SK-N-SH (cell line): Measurements from ENCODE around the gene TBC1D2B. TPM values are rescaled to one million over a fixed set of nuclear protein-coding genes. Genes with fewer than 3 reads are reported as not detected.
A peak's percentile ranks its signal among the peaks of the same experiment; 100 is the strongest.

ENCODE experiments used
- CTCF ChIA-PET: fragments of 300-600, 350-600 bp; formaldehyde crosslinking; extraction: SDS; loops from one replicate; lab custom pipeline; 2021; lab: Yijun Ruan, JAX
- POLR2A ChIA-PET: fragments of 350-600 bp; sonication (Branson Sonifier 250); formaldehyde crosslinking; extraction: SDS; loops from one replicate; lab custom pipeline; 2020; ENCODE audit warnings: antibody characterized with exemption, inconsistent platforms; lab: Yijun Ruan, JAX
- DNase-seq: peaks from one replicate; pipeline ENCODE4 v3.0.0; 2012
- H2AFZ ChIP-seq: fragments of 200-600 bp; sonication (generic); 2 replicates; pipeline ENCODE4 v1.8.1; 2016; ENCODE audit warnings: antibody characterized with exemption, mild to moderate bottlenecking, low read depth
- H3F3A ChIP-seq: fragments of 200-600 bp; sonication (generic); replicated peaks from 2 replicates; pipeline ENCODE3; 2016; ENCODE audit warnings: antibody characterized with exemption, mild to moderate bottlenecking; ENCODE audit not compliant: insufficient read depth
- H3K27ac ChIP-seq, 2 experiments: fragments of 200-500 bp in 1 of 2; fragments of 200-600 bp in 1 of 2; sonication (Bioruptor generic) in 1 of 2; sonication (generic), shearing (Covaris generic) in 1 of 2; 2 replicates each; pipeline versions ENCODE4 v1.5.1 to v1.6.1; 2014 to 2016; ENCODE audit warnings: low read depth in 2 of 2, inconsistent platforms in 1 of 2, low read length in 1 of 2, mild to moderate bottlenecking in 1 of 2, mixed read lengths in 1 of 2
- H3K27me3 ChIP-seq: fragments of 200-600 bp; sonication (generic), shearing (Covaris generic); 2 replicates; pipeline ENCODE4 v1.6.1; 2016; ENCODE audit warnings: mixed run types; ENCODE audit not compliant: insufficient read depth
- H3K36me3 ChIP-seq, 2 experiments: fragments of 200-500 bp in 1 of 2; fragments of 200-600 bp in 1 of 2; sonication (Bioruptor generic) in 1 of 2; sonication (generic) in 1 of 2; replicated peaks in 1 of 2; 2 replicates each; pipeline versions ENCODE3 to v1.5.1; 2014 to 2016; ENCODE audit warnings: low read length in 1 of 2, mild to moderate bottlenecking in 1 of 2; ENCODE audit not compliant: insufficient read depth in 2 of 2, control insufficient read depth in 1 of 2
- H3K4me1 ChIP-seq, 2 experiments: fragments of 200-500 bp in 1 of 2; fragments of 200-600 bp in 1 of 2; sonication (Bioruptor generic) in 1 of 2; sonication (generic), shearing (Covaris generic) in 1 of 2; 2 replicates each; pipeline versions ENCODE4 v1.5.1 to v1.6.1; 2014 to 2016; ENCODE audit warnings: low read depth in 1 of 2, low read length in 1 of 2, mixed run types in 1 of 2; ENCODE audit not compliant: insufficient read depth in 2 of 2, control insufficient read depth in 1 of 2
- H3K4me2 ChIP-seq: fragments of 200-600 bp; sonication (generic), shearing (Covaris generic); 2 replicates; pipeline ENCODE4 v1.6.1; 2017; ENCODE audit warnings: mixed run types
- H3K4me3 ChIP-seq, 2 experiments: fragments of 200-500 bp in 1 of 2; fragments of 200-600 bp in 1 of 2; sonication (Bioruptor generic) in 1 of 2; sonication (generic), shearing (Covaris generic) in 1 of 2; 2 replicates each; pipeline versions ENCODE4 v1.5.1 to v1.8.1; 2014 to 2016; ENCODE audit warnings: low read depth in 2 of 2, inconsistent platforms in 1 of 2, low read length in 1 of 2, mild to moderate bottlenecking in 1 of 2, mixed read lengths in 1 of 2, moderate library complexity in 1 of 2
- H3K79me2 ChIP-seq: fragments of 200-600 bp; sonication (generic); 2 replicates; pipeline ENCODE4 v1.8.1; 2017; ENCODE audit warnings: mild to moderate bottlenecking; ENCODE audit not compliant: insufficient read depth
- H3K9ac ChIP-seq: fragments of 200-600 bp; sonication (generic); 2 replicates; pipeline ENCODE4 v1.6.1; 2017; ENCODE audit warnings: mixed run types
- H3K9me2 ChIP-seq: fragments of 200-600 bp; sonication (generic); 2 replicates; pipeline ENCODE4 v1.6.1; 2017; ENCODE audit warnings: mixed run types
- H3K9me3 ChIP-seq: fragments of 200-600 bp; sonication (generic); 2 replicates; pipeline ENCODE4 v1.6.1; 2017; ENCODE audit warnings: mixed run types, mild to moderate bottlenecking, moderate library complexity
- H4K20me1 ChIP-seq: fragments of 200-600 bp; sonication (generic); 2 replicates; pipeline ENCODE4 v1.6.1; 2017; ENCODE audit warnings: mild to moderate bottlenecking, mixed run types; ENCODE audit not compliant: insufficient read depth
- CHD2 ChIP-seq: fragments of 150-350 bp; IDR thresholded peaks from 2 replicates; pipeline ENCODE4 v1.6.1; 2018; ENCODE audit warnings: low read length; ENCODE audit not compliant: partially characterized antibody
- EP300 ChIP-seq, 2 experiments: IDR thresholded peaks; 2 replicates each; pipeline versions ENCODE4 v1.4.0 to v1.6.1; 2012; ENCODE audit warnings: borderline replicate concordance in 1 of 2, low read depth in 1 of 2, low read length in 1 of 2
- FOSL2 ChIP-seq: IDR thresholded peaks from 2 replicates; pipeline ENCODE4 v1.4.0; 2012; ENCODE audit warnings: low read depth, mild to moderate bottlenecking, moderate library complexity, borderline replicate concordance
- FOXJ3 ChIP-seq: sonication (generic); formaldehyde crosslinking; IDR thresholded peaks from 2 replicates; pipeline ENCODE4 v1.5.1; 2020; ENCODE audit warnings: mild to moderate bottlenecking, missing genetic modification reagents
- FOXM1 ChIP-seq: IDR thresholded peaks from 2 replicates; pipeline ENCODE4 v1.4.0; 2012; ENCODE audit warnings: low read depth, mild to moderate bottlenecking
- GABPA ChIP-seq: IDR thresholded peaks from 2 replicates; pipeline ENCODE4 v1.4.0; 2012; ENCODE audit warnings: low read depth, mild to moderate bottlenecking
- GATA2 ChIP-seq: sonication (generic); formaldehyde crosslinking; IDR thresholded peaks from 2 replicates; pipeline ENCODE4 v1.5.0; 2020; ENCODE audit warnings: mild to moderate bottlenecking, missing genetic modification reagents
- NFIC ChIP-seq: IDR thresholded peaks from 2 replicates; pipeline ENCODE4 v1.4.0; 2012; ENCODE audit warnings: borderline replicate concordance
- PBX3 ChIP-seq: IDR thresholded peaks from 2 replicates; pipeline ENCODE4; 2012
- RAD21 ChIP-seq: IDR thresholded peaks from 2 replicates; pipeline ENCODE4 v1.6.1; 2012; ENCODE audit warnings: mild to moderate bottlenecking, low read length
- RFX5 ChIP-seq: IDR thresholded peaks from 2 replicates; pipeline ENCODE4 v1.6.1; 2012; ENCODE audit warnings: mild to moderate bottlenecking, improper control_type of control experiment, low read length
- RXRA ChIP-seq: IDR thresholded peaks from 2 replicates; pipeline ENCODE4 v1.4.0; 2012; ENCODE audit warnings: low read depth, mild to moderate bottlenecking, borderline replicate concordance
- TAF1 ChIP-seq: IDR thresholded peaks from 2 replicates; pipeline ENCODE4 v1.6.1; 2012; ENCODE audit warnings: low read depth, mild to moderate bottlenecking, low read length, moderate library complexity, borderline replicate concordance
- WGBS: methylation state at CpG from one replicate; pipeline ENCODE4 v1.1.6; 2017; ENCODE audit warnings: low lambda C conversion rate; 5-methylcytosine and 5-hydroxymethylcytosine counted together
- polyA plus RNA-seq, 3 experiments: library from polyadenylated mRNA; depleted of rRNA; stranded (reverse); fragments of >200 nt; gene quantifications; 2 replicates each; pipeline ENCODE4 v1.2.3, GENCODE V29; 2012
- TF ChIP-seq, protein P1 (sequence below): IDR thresholded peaks from 2 replicates; pipeline ENCODE4 v1.4.0; 2012; ENCODE audit warnings: low read depth, borderline replicate concordance
- TF ChIP-seq, protein P2 (sequence below): fragments of 150-350 bp; IDR thresholded peaks from 2 replicates; pipeline ENCODE4 v1.6.1; 2017; ENCODE audit warnings: antibody characterized with exemption, low read length, low read depth, borderline replicate concordance
- TF ChIP-seq, protein P3 (sequence below): IDR thresholded peaks from 2 replicates; pipeline ENCODE4 v1.6.1; 2012; ENCODE audit warnings: mild to moderate bottlenecking, low read depth, low read length, moderate library complexity

The TBC1D2B gene
- polyA plus RNA-seq, 1 of the 3 experiments (the other 2 are of a cell fraction): 19.0 TPM

- TF ChIP-seq RXRA: no peak
These were observed 11.2 kb upstream of the TBC1D2B start (continued) for GRCh38 chr15:78088773-78089080.

DNA sequence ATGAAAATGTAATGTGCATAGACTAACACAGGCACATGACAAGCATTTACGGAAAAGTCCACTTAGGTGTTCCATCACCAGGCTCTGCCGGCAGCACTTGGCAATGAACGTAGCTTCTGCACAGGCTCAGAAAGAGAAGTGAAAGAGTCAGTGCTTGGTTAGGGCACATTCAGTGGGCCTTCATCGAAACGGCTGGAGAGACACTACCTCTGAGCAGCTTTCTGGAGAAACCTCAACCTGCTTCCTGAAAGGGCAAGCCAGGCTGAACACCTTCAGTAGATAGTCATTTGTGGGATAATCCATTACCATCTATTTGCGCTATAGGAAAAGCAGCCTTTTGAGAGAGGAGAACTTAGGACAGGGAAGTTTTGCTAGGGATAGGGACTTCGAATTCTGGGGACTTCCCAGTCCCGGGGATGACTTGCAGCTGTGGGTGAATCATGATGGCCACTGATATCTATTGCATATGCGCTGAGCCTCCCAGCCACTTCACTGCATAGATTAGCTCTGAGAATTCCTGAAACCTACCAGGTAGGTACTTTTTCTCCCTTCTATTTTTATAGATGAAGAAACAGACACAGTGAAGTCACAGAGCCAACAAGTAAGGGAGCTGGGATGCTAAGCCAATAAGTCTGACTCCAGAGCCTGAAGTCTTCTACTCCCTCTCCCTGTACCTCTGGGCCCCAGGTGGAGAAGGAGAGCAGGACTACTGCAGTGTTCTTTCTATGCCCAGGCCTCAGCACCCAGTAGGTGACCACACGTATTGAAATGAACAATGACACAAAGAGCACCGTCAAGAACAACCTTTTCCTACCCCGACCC lies 10.7 kb upstream of the TBC1D2B start:
- H3K9me3 ChIP-seq: no peaks in the 10 kb centered on the region
- peaks cover 13 to 25% of the 10 kb centered on the region in 2 experiments; a peak in 3 of 4 replicates for H3K4me1 ChIP-seq
- no peaks in the 10 kb centered on the region for H3K9me2 ChIP-seq
- no peak overlapping the region for H3K4me3 ChIP-seq
- no peaks in the 10 kb centered on the region for H3K27me3 ChIP-seq
- no peak overlapping the region for H3K4me2 ChIP-seq
- no peaks in the 10 kb centered on the region for H4K20me1 ChIP-seq
- no peak overlapping the region for H3K9ac ChIP-seq
- ChIA-PET POLR2A (no interaction called here), CTCF (no interaction called here)
- TF ChIP-seq, protein P1, sequence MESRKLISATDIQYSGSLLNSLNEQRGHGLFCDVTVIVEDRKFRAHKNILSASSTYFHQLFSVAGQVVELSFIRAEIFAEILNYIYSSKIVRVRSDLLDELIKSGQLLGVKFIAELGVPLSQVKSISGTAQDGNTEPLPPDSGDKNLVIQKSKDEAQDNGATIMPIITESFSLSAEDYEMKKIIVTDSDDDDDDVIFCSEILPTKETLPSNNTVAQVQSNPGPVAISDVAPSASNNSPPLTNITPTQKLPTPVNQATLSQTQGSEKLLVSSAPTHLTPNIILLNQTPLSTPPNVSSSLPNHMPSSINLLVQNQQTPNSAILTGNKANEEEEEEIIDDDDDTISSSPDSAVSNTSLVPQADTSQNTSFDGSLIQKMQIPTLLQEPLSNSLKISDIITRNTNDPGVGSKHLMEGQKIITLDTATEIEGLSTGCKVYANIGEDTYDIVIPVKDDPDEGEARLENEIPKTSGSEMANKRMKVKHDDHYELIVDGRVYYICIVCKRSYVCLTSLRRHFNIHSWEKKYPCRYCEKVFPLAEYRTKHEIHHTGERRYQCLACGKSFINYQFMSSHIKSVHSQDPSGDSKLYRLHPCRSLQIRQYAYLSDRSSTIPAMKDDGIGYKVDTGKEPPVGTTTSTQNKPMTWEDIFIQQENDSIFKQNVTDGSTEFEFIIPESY: no peak
- no peak for TF ChIP-seq TAF1
- TF ChIP-seq RFX5: no peak
- TF ChIP-seq RAD21: no peak
- TF ChIP-seq, protein P2, sequence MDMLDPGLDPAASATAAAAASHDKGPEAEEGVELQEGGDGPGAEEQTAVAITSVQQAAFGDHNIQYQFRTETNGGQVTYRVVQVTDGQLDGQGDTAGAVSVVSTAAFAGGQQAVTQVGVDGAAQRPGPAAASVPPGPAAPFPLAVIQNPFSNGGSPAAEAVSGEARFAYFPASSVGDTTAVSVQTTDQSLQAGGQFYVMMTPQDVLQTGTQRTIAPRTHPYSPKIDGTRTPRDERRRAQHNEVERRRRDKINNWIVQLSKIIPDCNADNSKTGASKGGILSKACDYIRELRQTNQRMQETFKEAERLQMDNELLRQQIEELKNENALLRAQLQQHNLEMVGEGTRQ: no peak
- TF ChIP-seq GATA2: no peak
- TF ChIP-seq FOXJ3 (CRISPR knock-in tag): no peak
- TF ChIP-seq CHD2: no peak
- TF ChIP-seq GABPA: no peak
- H2AFZ ChIP-seq: no peak overlapping the region
- no peak for DNase-seq
- WGBS: 84% methylated on average over 12 of the region's 12 CpGs
- H3K36me3 ChIP-seq: no peaks in the 10 kb centered on the region
- H3F3A ChIP-seq: no peaks in the 10 kb centered on the region
- no peak overlapping the region for H3K27ac ChIP-seq
- no peaks in the 10 kb centered on the region for H3K79me2 ChIP-seq

GRCh38 chr15:78085928-78086327 lies 8.4 kb upstream of the TBC1D2B start:
- peaks cover 13 to 20% of the 10 kb centered on the region in 2 experiments; a peak in 3 of 4 replicates for H3K4me1 ChIP-seq
- no peak overlapping the region for H3K9ac ChIP-seq
- POLR2A ChIA-PET: no interaction called here
- no peak for DNase-seq
- H3K4me3 ChIP-seq: no peak overlapping the region
- H3K27ac ChIP-seq: peak overlapping the region in 1 of 2 experiments; percentile 51; a peak in 2 of 4 replicates
- no peaks in the 10 kb centered on the region for H3K36me3 ChIP-seq
- no peak overlapping the region for H2AFZ ChIP-seq
- no peaks in the 10 kb centered on the region for H3K27me3 ChIP-seq
- no peaks in the 10 kb centered on the region for H3K79me2 ChIP-seq
- H4K20me1 ChIP-seq: no peaks in the 10 kb centered on the region
- H3K9me3 ChIP-seq: no peaks in the 10 kb centered on the region
- H3F3A ChIP-seq: no peaks in the 10 kb centered on the region
- no peaks in the 10 kb centered on the region for H3K9me2 ChIP-seq
- H3K4me2 ChIP-seq: 0 out of 2 replicates have a peak overlapping the region, but pooled peaks have one; percentile 25
- CTCF ChIA-PET: interaction anchor here (1.7 to 2.4 kb wide), 2 partner anchors 22 to 110 kb away, joined by 6 to 10 read pairs; no protein-coding TSS in a partner anchor
- WGBS: 32% methylated on average over 1 of the region's 1 CpG
- no peak for TF ChIP-seq CHD2
- TF ChIP-seq, protein P3, sequence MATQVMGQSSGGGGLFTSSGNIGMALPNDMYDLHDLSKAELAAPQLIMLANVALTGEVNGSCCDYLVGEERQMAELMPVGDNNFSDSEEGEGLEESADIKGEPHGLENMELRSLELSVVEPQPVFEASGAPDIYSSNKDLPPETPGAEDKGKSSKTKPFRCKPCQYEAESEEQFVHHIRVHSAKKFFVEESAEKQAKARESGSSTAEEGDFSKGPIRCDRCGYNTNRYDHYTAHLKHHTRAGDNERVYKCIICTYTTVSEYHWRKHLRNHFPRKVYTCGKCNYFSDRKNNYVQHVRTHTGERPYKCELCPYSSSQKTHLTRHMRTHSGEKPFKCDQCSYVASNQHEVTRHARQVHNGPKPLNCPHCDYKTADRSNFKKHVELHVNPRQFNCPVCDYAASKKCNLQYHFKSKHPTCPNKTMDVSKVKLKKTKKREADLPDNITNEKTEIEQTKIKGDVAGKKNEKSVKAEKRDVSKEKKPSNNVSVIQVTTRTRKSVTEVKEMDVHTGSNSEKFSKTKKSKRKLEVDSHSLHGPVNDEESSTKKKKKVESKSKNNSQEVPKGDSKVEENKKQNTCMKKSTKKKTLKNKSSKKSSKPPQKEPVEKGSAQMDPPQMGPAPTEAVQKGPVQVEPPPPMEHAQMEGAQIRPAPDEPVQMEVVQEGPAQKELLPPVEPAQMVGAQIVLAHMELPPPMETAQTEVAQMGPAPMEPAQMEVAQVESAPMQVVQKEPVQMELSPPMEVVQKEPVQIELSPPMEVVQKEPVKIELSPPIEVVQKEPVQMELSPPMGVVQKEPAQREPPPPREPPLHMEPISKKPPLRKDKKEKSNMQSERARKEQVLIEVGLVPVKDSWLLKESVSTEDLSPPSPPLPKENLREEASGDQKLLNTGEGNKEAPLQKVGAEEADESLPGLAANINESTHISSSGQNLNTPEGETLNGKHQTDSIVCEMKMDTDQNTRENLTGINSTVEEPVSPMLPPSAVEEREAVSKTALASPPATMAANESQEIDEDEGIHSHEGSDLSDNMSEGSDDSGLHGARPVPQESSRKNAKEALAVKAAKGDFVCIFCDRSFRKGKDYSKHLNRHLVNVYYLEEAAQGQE: no peak
- peak in 1 of 2 experiments; percentile 40; a peak in 1 of 4 replicates for TF ChIP-seq EP300 (IDR thresholded peaks at IDR 0.05; ENCODE audit: borderline replicate concordance in 1 of 2, low read depth in 1 of 2, low read length in 1 of 2)
- TF ChIP-seq FOXM1: no peak
- peak; percentile 52; the same call in 1 of the 2 replicates for TF ChIP-seq PBX3
- peak; percentile 65 for TF ChIP-seq NFIC
- peak; percentile 51; the same call in 1 of the 2 replicates for TF ChIP-seq FOSL2
